PFSK-1 (cell line): ENCODE data around the gene DAAM2.

Experiments
- POLR2AphosphoS5 ChIP-seq: IDR thresholded peaks from 2 replicates; pipeline ENCODE4 v1.6.1; 2012; ENCODE audit warnings: low read depth, mild to moderate bottlenecking, control low read depth, low read length, moderate library complexity
- SIN3A ChIP-seq: IDR thresholded peaks from 2 replicates; pipeline ENCODE4 v1.6.1; 2012; ENCODE audit warnings: mild to moderate bottlenecking, low read length, moderate library complexity, borderline replicate concordance; ENCODE audit not compliant: insufficient read depth
- TAF1 ChIP-seq: IDR thresholded peaks from 2 replicates; pipeline ENCODE4 v1.6.1; 2012; ENCODE audit warnings: low read length, control low read depth, borderline replicate concordance; ENCODE audit not compliant: insufficient read depth
- TF ChIP-seq, protein P1 (sequence below), 2 experiments: IDR thresholded peaks; 2 replicates each; pipeline versions ENCODE4 v1.6.1 to v1.8.0; 2011 to 2012; ENCODE audit warnings: low read depth in 2 of 2, low read length in 2 of 2, control low read depth in 1 of 2, inconsistent platforms in 1 of 2, mild to moderate bottlenecking in 1 of 2, moderate library complexity in 1 of 2; ENCODE audit not compliant: insufficient read depth in 1 of 2

DNA sequence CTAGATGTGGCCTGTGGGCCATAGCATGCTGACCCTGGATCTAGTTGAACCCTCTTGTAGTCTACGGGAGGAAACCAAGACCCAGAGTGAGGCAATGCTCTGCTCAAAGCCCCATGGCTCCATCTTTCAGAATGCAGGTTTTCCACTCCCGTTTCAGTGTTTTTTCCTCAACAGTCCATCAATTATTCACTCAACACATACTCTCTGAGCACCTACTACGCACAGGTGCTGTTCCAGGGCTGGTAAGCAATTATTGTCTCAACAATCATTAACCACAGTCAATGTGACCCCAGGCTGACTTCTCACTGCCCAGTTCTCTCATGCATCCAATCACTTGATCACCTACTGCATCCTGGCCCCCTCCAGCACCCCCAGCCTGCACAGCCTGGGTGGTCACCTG lies 122.1 kb downstream of the DAAM2 start:
- no peak for TF ChIP-seq TAF1
- TF ChIP-seq, protein P1, sequence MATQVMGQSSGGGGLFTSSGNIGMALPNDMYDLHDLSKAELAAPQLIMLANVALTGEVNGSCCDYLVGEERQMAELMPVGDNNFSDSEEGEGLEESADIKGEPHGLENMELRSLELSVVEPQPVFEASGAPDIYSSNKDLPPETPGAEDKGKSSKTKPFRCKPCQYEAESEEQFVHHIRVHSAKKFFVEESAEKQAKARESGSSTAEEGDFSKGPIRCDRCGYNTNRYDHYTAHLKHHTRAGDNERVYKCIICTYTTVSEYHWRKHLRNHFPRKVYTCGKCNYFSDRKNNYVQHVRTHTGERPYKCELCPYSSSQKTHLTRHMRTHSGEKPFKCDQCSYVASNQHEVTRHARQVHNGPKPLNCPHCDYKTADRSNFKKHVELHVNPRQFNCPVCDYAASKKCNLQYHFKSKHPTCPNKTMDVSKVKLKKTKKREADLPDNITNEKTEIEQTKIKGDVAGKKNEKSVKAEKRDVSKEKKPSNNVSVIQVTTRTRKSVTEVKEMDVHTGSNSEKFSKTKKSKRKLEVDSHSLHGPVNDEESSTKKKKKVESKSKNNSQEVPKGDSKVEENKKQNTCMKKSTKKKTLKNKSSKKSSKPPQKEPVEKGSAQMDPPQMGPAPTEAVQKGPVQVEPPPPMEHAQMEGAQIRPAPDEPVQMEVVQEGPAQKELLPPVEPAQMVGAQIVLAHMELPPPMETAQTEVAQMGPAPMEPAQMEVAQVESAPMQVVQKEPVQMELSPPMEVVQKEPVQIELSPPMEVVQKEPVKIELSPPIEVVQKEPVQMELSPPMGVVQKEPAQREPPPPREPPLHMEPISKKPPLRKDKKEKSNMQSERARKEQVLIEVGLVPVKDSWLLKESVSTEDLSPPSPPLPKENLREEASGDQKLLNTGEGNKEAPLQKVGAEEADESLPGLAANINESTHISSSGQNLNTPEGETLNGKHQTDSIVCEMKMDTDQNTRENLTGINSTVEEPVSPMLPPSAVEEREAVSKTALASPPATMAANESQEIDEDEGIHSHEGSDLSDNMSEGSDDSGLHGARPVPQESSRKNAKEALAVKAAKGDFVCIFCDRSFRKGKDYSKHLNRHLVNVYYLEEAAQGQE (IDR thresholded peaks at IDR 0.05; ENCODE audit: insufficient read depth in 1 of 2, low read depth in 2 of 2, low read length in 2 of 2): no peak
- TF ChIP-seq POLR2AphosphoS5: no peak
- no peak for TF ChIP-seq SIN3A
